GM18951 (cell line): Measurements from ENCODE around the gene PPM1A.
"Not testable (repeated sequence)": the region's sequence is repeated elsewhere in the genome, so short reads cannot be mapped to it uniquely, and the experiment has no call there.

Experiments used
- POLR2A ChIP-seq: IDR thresholded peaks from 4 replicates; pipeline ENCODE4 v1.6.1; 2011; ENCODE audit warnings: mild to moderate bottlenecking; ENCODE audit not compliant: insufficient read length, insufficient read depth; ENCODE audit errors: extremely low read depth
- in situ Hi-C: fragments of 300-500 bp; cut with MboI; formaldehyde crosslinking; loops from one replicate; pipeline ENCODE4 v1.12.0; 2022; ENCODE audit warnings: low sequenced_read_pairs, mixed read lengths, inconsistent platforms; ENCODE audit not compliant: unreplicated experiment

Gene PPM1A

GRCh38 chr14:60294411-60295069 lies 45.5 kb downstream of the PPM1A start:
- TF ChIP-seq POLR2A, result no peak
- in situ Hi-C loops, result no loop called here

GRCh38 chr14:60300019-60300418 lies 51.0 kb downstream of the PPM1A start:
- in situ Hi-C loops, result no loop called here
- TF ChIP-seq POLR2A, result no peak

GRCh38 chr14:60301685-60302084 lies 52.7 kb downstream of the PPM1A start:
- in situ Hi-C loops, result no loop called here
- no peak for TF ChIP-seq POLR2A

- in situ Hi-C loops, result no loop called here
- TF ChIP-seq POLR2A, result no peak
Observed at GRCh38 chr14:60302663-60303062, 53.6 kb downstream of the PPM1A start.

- in situ Hi-C loops, result no loop called here
Observed at GRCh38 chr14:60303745-60304144, 54.7 kb downstream of the PPM1A start.

GRCh38 chr14:60304509-60304908 lies 55.5 kb downstream of the PPM1A start:
- in situ Hi-C loops, result no loop called here
- no peak for TF ChIP-seq POLR2A

More at GRCh38 chr14:60303745-60304144, 54.7 kb downstream of the PPM1A start:
- no peak for TF ChIP-seq POLR2A

- no peak for TF ChIP-seq POLR2A
- in situ Hi-C loops, result no loop called here
Observed at GRCh38 chr14:60309867-60310552, 61.0 kb downstream of the PPM1A start.

GRCh38 chr14:60311417-60311816 lies 62.4 kb downstream of the PPM1A start:
- in situ Hi-C loops, result no loop called here
- TF ChIP-seq POLR2A, result no peak

- TF ChIP-seq POLR2A, result no peak
- in situ Hi-C loops, result no loop called here
Observed at GRCh38 chr14:60313093-60313492, 64.1 kb downstream of the PPM1A start.

GRCh38 chr14:60315196-60315990 lies 66.4 kb downstream of the PPM1A start:
- in situ Hi-C loops, result no loop called here
- TF ChIP-seq POLR2A, result no peak

- in situ Hi-C loops, result no loop called here
- TF ChIP-seq POLR2A, result no peak
Observed at GRCh38 chr14:60317609-60318008, 68.6 kb downstream of the PPM1A start.

- in situ Hi-C loops, result not testable (repeated sequence)
Observed at GRCh38 chr14:60320860-60321259, 71.8 kb downstream of the PPM1A start.

GRCh38 chr14:60323199-60323896 lies 74.3 kb downstream of the PPM1A start:
- in situ Hi-C loops, result no loop called here
- no peak for TF ChIP-seq POLR2A

GRCh38 chr14:60324837-60325236 lies 75.8 kb downstream of the PPM1A start:
- in situ Hi-C loops, result no loop called here
- TF ChIP-seq POLR2A, result no peak

- in situ Hi-C loops, result no loop called here
- TF ChIP-seq POLR2A, result no peak
Observed at GRCh38 chr14:60326274-60326673, 77.3 kb downstream of the PPM1A start.
